NCI-H1048 (cell line): ENCODE measurements around the gene ANK3.
A peak's percentile ranks its signal among the peaks of the same experiment; 100 is the strongest.

Experiments used
- DNase-seq: peaks from one replicate; lab custom pipeline; 2025; lab: John Stamatoyannopoulos, UW

The ANK3 gene

GRCh38 chr10:60172363-60172990 lies 217.2 kb downstream of the ANK3 start:
- peak; percentile 17 for DNase-seq

GRCh38 chr10:60171436-60172013 lies 218.2 kb downstream of the ANK3 start:
- no peak for DNase-seq

- no peak for DNase-seq
These were observed 219.4 kb downstream of the ANK3 start for GRCh38 chr10:60170250-60170649.

- no peak for DNase-seq
These were observed 220.6 kb downstream of the ANK3 start for GRCh38 chr10:60169111-60169510.

- no peak for DNase-seq
These were observed 222.6 kb downstream of the ANK3 start for GRCh38 chr10:60167050-60167449.

GRCh38 chr10:60163786-60164185 lies 225.9 kb downstream of the ANK3 start:
- DNase-seq = no peak

GRCh38 chr10:60162631-60163030 lies 227.0 kb downstream of the ANK3 start:
- no peak for DNase-seq

- no peak for DNase-seq
These were observed 233.6 kb downstream of the ANK3 start for GRCh38 chr10:60155943-60156683.

- no peak for DNase-seq
These were observed 234.4 kb downstream of the ANK3 start for GRCh38 chr10:60155099-60155877.

GRCh38 chr10:60149003-60149402 lies 240.7 kb downstream of the ANK3 start:
- DNase-seq = no peak

- no peak for DNase-seq
These were observed 241.3 kb downstream of the ANK3 start for GRCh38 chr10:60148266-60148840.

GRCh38 chr10:60147576-60148265 lies 242.0 kb downstream of the ANK3 start:
- no peak for DNase-seq

GRCh38 chr10:60147025-60147424 lies 242.7 kb downstream of the ANK3 start:
- no peak for DNase-seq

- no peak for DNase-seq
These were observed 245.6 kb downstream of the ANK3 start for GRCh38 chr10:60144099-60144498.

GRCh38 chr10:60142736-60143135 lies 246.9 kb downstream of the ANK3 start:
- no peak for DNase-seq

- no peak for DNase-seq
These were observed 247.6 kb downstream of the ANK3 start for GRCh38 chr10:60141896-60142559.

- peak; percentile 61 for DNase-seq
These were observed 248.7 kb downstream of the ANK3 start for GRCh38 chr10:60140651-60141632.

- peak; percentile 52 for DNase-seq
These were observed 249.7 kb downstream of the ANK3 start for GRCh38 chr10:60139798-60140566.

GRCh38 chr10:60139290-60139689 lies 250.4 kb downstream of the ANK3 start:
- DNase-seq = no peak
